Neural progenitor cell (in vitro differentiated cells): ENCODE data around the gene SF3B2.

Source experiments
- CTCF ChIP-seq: fragments of 200-600 bp; sonication (generic); IDR thresholded peaks from 2 replicates; pipeline ENCODE4 v1.5.1; 2017; ENCODE audit warnings: antibody characterized with exemption, mild to moderate bottlenecking
- EZH2 ChIP-seq: fragments of 200-600 bp; sonication (generic); IDR thresholded peaks from 2 replicates; pipeline ENCODE4 v1.6.1; 2017; ENCODE audit warnings: antibody characterized with exemption, mild to moderate bottlenecking, moderate library complexity
- EZH2phosphoT487 ChIP-seq: fragments of 200-600 bp; sonication (generic); IDR thresholded peaks from 2 replicates; pipeline ENCODE4 v1.6.1; 2017; ENCODE audit warnings: antibody characterized with exemption

GRCh38 chr11:66004186-66004585 is 48.0 kb upstream of the SF3B2 start:
- no peak for TF ChIP-seq CTCF
- no peak for TF ChIP-seq EZH2
- TF ChIP-seq EZH2phosphoT487: no peak
